ENCODE results near the gene ZBTB20.

- TF ChIP-seq, protein P1, sequence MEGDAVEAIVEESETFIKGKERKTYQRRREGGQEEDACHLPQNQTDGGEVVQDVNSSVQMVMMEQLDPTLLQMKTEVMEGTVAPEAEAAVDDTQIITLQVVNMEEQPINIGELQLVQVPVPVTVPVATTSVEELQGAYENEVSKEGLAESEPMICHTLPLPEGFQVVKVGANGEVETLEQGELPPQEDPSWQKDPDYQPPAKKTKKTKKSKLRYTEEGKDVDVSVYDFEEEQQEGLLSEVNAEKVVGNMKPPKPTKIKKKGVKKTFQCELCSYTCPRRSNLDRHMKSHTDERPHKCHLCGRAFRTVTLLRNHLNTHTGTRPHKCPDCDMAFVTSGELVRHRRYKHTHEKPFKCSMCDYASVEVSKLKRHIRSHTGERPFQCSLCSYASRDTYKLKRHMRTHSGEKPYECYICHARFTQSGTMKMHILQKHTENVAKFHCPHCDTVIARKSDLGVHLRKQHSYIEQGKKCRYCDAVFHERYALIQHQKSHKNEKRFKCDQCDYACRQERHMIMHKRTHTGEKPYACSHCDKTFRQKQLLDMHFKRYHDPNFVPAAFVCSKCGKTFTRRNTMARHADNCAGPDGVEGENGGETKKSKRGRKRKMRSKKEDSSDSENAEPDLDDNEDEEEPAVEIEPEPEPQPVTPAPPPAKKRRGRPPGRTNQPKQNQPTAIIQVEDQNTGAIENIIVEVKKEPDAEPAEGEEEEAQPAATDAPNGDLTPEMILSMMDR (IDR thresholded peaks at IDR 0.05) = no peak
- TF ChIP-seq POLR2A (IDR thresholded peaks at IDR 0.05) = no peak
Observed at GRCh38 chr3:114834175-114834940, 312.7 kb downstream of the ZBTB20 start.

All from thyroid gland (tissue), 4 donors.